GM12864 (cell line): Measurements from ENCODE around the gene CDC42EP1.

ENCODE experiments used
- DNase-seq: peaks from one replicate; pipeline ENCODE4 v3.0.0-alpha.2; 2011; ENCODE audit warnings: low read depth
- H3K4me3 ChIP-seq: 2 replicates; pipeline ENCODE4 v1.5.1; 2011; ENCODE audit warnings: mild to moderate bottlenecking, low read depth, low read length, control low read depth
- TF ChIP-seq, protein P1 (sequence below): IDR thresholded peaks from 2 replicates; pipeline ENCODE4 v1.5.1; 2011; ENCODE audit warnings: low read depth, mild to moderate bottlenecking, moderate library complexity, low read length, control low read depth, inconsistent platforms; ENCODE audit errors: missing control alignments

The CDC42EP1 gene, protein sequence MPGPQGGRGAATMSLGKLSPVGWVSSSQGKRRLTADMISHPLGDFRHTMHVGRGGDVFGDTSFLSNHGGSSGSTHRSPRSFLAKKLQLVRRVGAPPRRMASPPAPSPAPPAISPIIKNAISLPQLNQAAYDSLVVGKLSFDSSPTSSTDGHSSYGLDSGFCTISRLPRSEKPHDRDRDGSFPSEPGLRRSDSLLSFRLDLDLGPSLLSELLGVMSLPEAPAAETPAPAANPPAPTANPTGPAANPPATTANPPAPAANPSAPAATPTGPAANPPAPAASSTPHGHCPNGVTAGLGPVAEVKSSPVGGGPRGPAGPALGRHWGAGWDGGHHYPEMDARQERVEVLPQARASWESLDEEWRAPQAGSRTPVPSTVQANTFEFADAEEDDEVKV

DNA sequence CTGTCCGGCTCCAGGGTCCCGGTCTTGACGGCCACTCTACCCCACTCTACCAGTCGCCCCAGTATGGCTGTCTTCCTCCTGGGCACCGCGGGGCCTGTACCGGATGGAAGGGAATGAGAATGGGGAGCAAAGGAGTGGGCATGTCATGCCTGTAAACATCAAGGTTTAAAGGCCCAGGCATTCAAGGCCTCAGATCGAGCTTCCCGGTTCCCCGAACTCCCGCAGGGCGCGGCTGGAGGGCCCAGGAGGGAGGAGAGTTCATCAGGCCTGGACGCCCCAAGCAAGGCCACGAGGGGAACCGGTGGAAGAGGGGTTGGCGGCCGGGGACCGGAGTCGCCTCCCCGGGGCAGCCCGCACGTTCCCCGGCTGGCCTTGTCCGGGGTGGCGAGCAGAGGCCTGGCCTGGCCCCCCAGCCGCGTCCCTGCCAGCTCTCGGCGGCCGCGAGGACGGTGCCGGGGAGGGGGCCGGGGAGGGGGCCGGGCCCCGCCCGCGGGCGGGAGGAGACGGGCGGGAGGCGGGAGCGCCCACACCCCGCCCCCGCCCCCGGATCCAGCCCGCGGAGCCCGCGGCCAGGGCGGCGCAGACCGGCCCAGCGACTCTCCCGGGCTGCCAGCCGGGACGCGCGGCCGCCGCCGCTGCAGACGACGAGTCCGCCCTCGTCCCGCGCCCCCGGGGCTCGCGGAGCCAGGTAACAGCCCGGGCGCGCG is at the start of gene CDC42EP1:
CDC42EP1 (plus strand) TSS at position 580 of the 707 bp plus-strand sequence. CDS start 5,870 bp downstream, outside the sequence.
- H3K4me3 ChIP-seq: no peak within 1 kb of the TSS
- TF ChIP-seq, protein P1, sequence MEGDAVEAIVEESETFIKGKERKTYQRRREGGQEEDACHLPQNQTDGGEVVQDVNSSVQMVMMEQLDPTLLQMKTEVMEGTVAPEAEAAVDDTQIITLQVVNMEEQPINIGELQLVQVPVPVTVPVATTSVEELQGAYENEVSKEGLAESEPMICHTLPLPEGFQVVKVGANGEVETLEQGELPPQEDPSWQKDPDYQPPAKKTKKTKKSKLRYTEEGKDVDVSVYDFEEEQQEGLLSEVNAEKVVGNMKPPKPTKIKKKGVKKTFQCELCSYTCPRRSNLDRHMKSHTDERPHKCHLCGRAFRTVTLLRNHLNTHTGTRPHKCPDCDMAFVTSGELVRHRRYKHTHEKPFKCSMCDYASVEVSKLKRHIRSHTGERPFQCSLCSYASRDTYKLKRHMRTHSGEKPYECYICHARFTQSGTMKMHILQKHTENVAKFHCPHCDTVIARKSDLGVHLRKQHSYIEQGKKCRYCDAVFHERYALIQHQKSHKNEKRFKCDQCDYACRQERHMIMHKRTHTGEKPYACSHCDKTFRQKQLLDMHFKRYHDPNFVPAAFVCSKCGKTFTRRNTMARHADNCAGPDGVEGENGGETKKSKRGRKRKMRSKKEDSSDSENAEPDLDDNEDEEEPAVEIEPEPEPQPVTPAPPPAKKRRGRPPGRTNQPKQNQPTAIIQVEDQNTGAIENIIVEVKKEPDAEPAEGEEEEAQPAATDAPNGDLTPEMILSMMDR: no peak
- no peak for DNase-seq

DNA sequence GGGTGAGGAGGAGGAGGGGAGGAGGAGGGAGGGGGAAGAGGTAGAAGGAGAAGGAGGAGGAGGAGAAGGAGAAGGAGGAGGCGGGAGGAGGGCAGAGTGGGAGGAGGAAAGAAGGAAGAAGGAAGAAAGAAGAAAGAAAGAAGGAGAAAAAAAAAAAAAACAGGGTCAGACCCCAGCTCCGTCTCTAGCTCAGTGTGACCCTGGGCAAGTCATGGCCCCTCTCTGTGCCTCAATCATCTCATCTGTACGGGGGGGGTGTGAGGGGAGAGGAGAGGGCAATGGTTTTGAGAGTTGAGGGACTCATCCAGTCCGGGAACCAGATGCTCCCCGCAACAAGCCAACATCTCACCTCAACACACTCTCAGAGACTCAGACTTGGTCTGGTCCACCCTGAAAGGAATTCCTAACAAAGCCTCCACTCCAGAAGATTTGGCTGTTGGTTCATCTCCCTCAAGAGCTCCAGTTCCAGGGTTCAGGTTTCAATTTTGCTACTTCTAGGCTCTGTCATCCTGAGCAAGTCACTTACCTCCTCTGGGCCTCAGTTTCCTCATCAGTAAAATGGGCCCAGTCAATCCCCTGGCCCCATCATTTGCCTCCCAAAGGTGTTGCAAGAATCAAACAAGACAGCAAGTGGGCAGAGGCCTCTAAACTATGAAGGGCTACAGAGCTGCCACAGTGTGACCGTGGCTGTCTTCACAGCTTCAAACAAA is 48.7 kb upstream of the CDC42EP1 start:
- H3K4me3 ChIP-seq: no peak overlapping the region
- DNase-seq: no peak
- TF ChIP-seq, protein P1: no peak

DNA sequence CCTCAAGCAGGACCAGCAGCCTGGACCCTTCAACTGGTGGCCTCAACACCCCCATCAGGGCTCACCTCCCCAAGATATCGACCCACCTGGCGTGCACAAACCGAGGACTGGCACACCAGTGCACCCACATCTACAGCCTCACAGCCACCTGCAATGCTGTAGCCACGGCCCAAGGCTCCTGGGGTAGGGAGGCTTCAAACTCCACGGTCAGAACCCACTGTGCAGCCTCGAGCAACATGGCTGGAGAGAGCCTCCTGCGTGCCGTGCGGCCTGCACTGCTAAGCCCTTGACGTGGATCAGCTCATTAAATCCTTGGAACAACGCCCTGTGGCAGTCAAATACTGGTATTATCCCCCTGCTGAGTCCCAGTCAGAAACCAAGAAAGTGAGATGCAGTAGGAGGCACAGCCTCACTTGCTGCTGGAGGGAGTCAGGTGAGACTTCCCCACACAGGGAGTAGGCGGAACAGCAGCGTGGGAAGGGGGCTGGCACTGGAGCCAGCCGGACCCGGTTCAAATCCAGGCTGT is 45.7 kb upstream of the CDC42EP1 start:
- no peak overlapping the region for H3K4me3 ChIP-seq
- TF ChIP-seq, protein P1: no peak
- no peak for DNase-seq

DNA sequence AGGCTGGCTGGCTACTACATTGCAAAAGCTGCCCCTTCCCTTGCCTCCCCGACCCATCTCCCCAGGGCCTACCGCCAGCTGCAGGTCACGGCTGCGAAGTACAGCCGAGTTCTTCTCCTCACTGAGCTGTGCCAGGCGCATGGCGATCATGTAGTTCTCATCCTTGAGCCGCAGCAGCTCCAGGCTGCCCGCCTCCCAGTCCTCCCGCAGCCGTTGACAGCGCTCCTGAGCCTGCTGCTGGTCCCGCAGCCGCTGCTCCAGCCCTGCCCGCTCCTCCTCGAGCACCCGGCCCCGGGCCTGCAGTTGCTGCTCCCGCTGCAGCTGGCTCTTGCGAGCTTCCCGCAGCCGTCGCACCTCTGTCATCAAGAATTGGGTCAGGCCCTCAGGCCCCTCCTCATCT is 44.4 kb upstream of the CDC42EP1 start:
- no peak overlapping the region for H3K4me3 ChIP-seq

DNA sequence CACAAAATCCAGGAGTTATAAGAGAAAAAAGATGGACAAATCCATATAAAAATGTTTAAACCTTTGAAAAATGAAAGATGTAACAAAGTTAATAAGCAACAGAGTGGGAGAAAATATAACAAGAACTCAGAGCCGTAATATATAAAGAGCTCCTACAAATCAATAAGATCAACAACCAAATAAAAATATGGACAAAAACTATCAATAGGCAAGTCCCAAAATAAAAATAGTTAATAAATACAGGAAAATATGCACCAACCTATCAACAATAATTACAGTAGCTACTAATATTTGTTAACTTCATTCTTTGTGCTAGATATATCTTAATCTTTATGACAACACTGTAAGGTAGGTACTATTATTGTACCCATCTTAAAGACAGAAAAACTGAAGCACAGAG is 43.8 kb upstream of the CDC42EP1 start:
- no peak for DNase-seq
- TF ChIP-seq, protein P1: no peak
- no peak overlapping the region for H3K4me3 ChIP-seq

More for the DNA sequence above, 44.4 kb upstream of the CDC42EP1 start:
- TF ChIP-seq, protein P1: no peak
- no peak for DNase-seq

DNA sequence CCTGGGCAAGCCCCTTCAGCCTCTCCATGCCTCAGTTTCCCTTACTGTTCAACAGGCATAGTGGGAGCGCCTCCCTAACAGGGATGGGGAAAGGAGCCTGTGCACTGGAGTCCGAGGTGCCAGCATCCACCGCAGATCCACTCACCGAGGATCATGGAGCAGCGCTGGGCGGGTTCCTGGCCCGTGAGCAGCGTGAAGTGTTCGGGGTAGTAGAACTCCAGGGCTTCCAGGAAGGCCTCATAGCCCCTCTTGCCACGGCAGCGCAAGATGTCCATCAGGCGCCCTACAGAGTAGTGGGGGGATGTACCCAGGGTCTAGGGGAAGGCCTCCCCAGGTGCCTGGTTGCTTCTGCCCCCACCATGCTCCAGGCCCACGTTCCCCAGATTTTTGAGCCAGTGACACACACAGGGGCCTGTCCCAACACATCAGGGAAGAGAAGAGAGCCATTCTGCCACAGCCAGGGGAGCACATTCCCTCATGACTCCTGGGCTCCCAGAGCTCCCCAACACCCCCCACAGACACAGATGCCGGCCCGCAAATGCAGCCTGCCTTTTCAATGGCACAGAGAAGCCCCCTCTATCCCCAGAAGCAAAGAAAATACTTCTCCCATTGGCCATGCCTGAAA is 42.3 kb upstream of the CDC42EP1 start:
- no peak overlapping the region for H3K4me3 ChIP-seq
- TF ChIP-seq, protein P1: no peak

More for the DNA sequence above, 42.3 kb upstream of the CDC42EP1 start:
- no peak for DNase-seq
